ENCODE measurements around the gene RAB1A.

The RAB1A gene

DNA sequence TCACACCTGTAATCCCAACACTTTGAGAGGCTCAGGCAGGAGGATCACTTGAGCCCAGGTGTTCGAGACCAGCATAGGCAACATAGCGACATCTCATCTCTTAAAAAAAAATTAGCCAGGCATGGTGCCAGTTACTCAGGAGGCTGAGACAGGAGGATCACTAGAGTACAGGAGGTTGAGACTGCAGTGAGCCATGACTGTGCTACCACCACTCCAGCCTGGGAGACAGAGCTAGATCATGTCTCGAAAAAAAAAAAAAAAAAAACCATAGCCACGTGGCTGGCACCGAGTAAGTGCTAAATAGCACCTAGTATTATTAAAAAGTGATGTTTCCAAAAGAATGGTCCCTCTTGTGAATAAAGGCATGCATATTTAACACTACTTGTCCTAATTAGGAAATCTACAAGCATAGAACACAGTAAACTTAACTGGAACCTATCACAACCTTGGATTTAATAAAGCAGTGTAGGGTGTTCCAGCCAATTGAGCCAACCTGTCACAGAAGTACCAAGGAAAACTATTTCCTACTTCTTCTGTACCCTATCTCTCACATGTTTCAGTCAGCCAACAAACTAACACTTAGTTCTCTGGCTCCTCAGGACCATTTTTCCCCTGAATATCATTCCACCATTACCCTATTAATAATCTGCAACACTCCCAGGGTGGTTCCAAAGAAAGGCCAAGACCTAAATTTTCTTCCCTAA is 8.8 kb downstream of the RAB1A start:
- no peaks in the 10 kb centered on the region for H3K36me3 Mint-ChIP-seq
- no peak overlapping the region for H3K27ac Mint-ChIP-seq
- H3K4me1 Mint-ChIP-seq: peaks cover 85% of the 10 kb centered on the region
- no peak overlapping the region for H3K4me3 Mint-ChIP-seq
- no peaks in the 10 kb centered on the region for H3K9me3 Mint-ChIP-seq
- no peaks in the 10 kb centered on the region for H3K27me3 Mint-ChIP-seq

GRCh38 chr2:65116645-65117044 is 13.3 kb downstream of the RAB1A start:
- peaks cover 5% of the 10 kb centered on the region for H3K36me3 Mint-ChIP-seq
- H3K4me3 Mint-ChIP-seq: peak overlapping the region; percentile 15
- H3K27me3 Mint-ChIP-seq: no peaks in the 10 kb centered on the region
- H3K9me3 Mint-ChIP-seq: no peaks in the 10 kb centered on the region
- peaks cover 77% of the 10 kb centered on the region for H3K4me1 Mint-ChIP-seq
- peak overlapping the region; percentile 35 for H3K27ac Mint-ChIP-seq

- no peaks in the 10 kb centered on the region for H3K9me3 Mint-ChIP-seq
- H3K27ac Mint-ChIP-seq: peak overlapping the region; percentile 68
- peaks cover 78% of the 10 kb centered on the region for H3K4me1 Mint-ChIP-seq
- peaks cover 5% of the 10 kb centered on the region for H3K36me3 Mint-ChIP-seq
- no peaks in the 10 kb centered on the region for H3K27me3 Mint-ChIP-seq
- H3K4me3 Mint-ChIP-seq: peak overlapping the region; percentile 52
These were observed 15.0 kb downstream of the RAB1A start for GRCh38 chr2:65114921-65115320.

DNA sequence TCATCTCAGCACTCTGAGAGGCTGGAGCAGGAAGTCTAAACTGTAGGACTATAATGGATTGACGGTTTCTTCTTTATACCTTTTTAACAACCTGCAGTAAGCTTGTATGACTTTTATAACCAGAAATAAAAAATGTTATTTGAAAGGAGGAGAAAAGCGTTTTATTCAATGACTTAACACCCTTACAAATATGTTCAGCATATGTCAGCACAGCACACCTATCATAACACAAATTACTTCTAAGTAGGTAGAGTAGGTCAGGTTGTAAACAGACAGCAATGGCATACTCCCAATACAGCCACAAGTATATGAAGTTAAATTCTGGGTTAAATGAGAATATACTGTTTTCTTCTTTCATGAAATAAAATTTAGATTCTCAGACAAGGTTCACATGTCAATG is 16.1 kb downstream of the RAB1A start:
- H3K27ac Mint-ChIP-seq: peak overlapping the region; percentile 35
- peaks cover 73% of the 10 kb centered on the region for H3K4me1 Mint-ChIP-seq
- H3K9me3 Mint-ChIP-seq: no peaks in the 10 kb centered on the region
- no peaks in the 10 kb centered on the region for H3K27me3 Mint-ChIP-seq
- peak overlapping the region; percentile 23 for H3K4me3 Mint-ChIP-seq
- H3K36me3 Mint-ChIP-seq: peaks cover 5% of the 10 kb centered on the region

DNA sequence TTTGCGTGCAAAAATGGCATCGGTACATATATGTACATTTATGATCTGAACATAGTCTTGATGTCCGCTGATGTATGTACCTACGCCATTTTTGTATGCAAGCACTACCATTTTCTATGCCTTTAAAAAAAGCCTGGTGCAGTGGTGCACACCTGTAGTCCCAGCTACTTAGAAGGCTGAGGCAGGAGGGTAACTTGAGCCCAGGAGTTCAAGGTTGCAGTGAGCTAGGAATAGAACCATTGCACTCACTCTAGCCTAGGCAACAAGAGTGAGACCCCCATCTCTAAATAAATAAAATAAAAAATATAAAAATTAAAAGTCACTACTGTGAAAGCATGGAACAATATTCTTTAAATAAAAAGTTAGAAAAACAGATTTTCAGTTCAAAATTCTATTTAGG is 16.7 kb downstream of the RAB1A start:
- H3K9me3 Mint-ChIP-seq: no peaks in the 10 kb centered on the region
- no peak overlapping the region for H3K27ac Mint-ChIP-seq
- no peaks in the 10 kb centered on the region for H3K27me3 Mint-ChIP-seq
- H3K36me3 Mint-ChIP-seq: peaks cover 5% of the 10 kb centered on the region
- H3K4me1 Mint-ChIP-seq: peaks cover 71% of the 10 kb centered on the region
- no peak overlapping the region for H3K4me3 Mint-ChIP-seq

- H3K4me1 Mint-ChIP-seq: peaks cover 68% of the 10 kb centered on the region
- no peak overlapping the region for H3K4me3 Mint-ChIP-seq
- no peaks in the 10 kb centered on the region for H3K9me3 Mint-ChIP-seq
- H3K27ac Mint-ChIP-seq: peak overlapping the region; percentile 17
- no peaks in the 10 kb centered on the region for H3K27me3 Mint-ChIP-seq
- H3K36me3 Mint-ChIP-seq: peaks cover 5% of the 10 kb centered on the region
These were observed 17.3 kb downstream of the RAB1A start for GRCh38 chr2:65112633-65113032.

GRCh38 chr2:65108780-65109179 is 21.1 kb downstream of the RAB1A start:
- Mint-ChIP-seq H3K4me3 (no peak overlapping the region), H3K9me3 (no peaks in the 10 kb centered on the region), H3K27me3 (no peaks in the 10 kb centered on the region), H3K4me1 (peaks cover 68% of the 10 kb centered on the region), H3K27ac (no peak overlapping the region), H3K36me3 (peaks cover 2% of the 10 kb centered on the region)

DNA sequence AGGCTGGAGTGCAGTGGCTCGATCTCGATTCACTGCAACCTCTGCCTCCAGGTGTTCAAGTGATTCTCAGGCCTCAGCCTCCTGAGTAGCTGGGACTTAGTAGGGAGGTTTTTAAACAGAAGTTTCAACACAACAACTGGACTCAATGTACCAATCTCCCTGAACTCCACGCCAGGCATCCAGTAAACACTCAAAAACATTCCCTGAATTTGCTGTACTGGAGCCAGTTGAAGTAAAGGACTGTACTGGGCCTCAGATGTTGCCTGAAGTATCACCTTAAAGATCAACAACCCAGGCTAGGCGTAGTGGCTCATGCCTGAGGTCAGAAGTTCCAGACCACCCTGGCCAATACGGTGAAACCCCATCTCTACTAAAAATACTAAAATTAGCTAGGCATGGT is 22.4 kb downstream of the RAB1A start:
- peak overlapping the region; percentile 52 for H3K27ac Mint-ChIP-seq
- no peaks in the 10 kb centered on the region for H3K27me3 Mint-ChIP-seq
- peaks cover under 1% of the 10 kb centered on the region for H3K36me3 Mint-ChIP-seq
- no peaks in the 10 kb centered on the region for H3K9me3 Mint-ChIP-seq
- H3K4me3 Mint-ChIP-seq: no peak overlapping the region
- H3K4me1 Mint-ChIP-seq: peaks cover 57% of the 10 kb centered on the region

DNA sequence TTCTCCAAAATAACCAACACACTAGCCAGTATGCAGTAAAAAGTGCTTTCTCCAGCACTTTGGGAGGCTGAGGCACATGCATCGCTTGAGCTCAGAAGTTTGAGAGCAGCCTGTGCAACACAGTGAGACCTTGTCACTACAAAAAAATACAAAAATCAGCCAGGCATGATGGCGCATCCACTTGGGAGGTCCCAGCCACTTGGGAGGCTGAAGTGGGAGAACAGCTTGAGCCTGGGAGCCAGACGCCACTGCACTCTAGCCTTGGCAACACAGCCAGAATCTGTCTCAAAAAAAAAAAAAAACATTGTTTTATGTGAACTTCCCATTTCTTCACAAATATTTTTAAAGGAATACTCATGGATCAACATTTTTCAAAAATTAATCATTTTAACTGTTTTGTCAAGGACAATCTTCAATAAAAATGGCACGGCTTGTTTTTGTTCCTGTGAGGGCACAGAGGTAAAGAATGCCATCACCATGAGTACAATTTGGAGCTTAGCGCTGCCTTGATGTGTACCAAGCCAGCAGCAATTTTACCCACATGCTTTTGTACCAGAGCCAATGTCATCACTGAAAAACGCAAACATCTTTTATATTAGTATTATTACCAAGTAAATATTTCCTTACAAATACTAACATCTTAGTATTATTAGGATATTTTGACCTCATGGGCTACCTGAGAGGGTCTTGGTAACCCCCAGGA is 26.7 kb downstream of the RAB1A start:
- Mint-ChIP-seq H3K4me1 (peaks cover 45% of the 10 kb centered on the region), H3K27me3 (no peaks in the 10 kb centered on the region), H3K9me3 (no peaks in the 10 kb centered on the region), H3K4me3 (no peak overlapping the region), H3K36me3 (peaks cover 2% of the 10 kb centered on the region), H3K27ac (no peak overlapping the region)

GRCh38 chr2:65101071-65101470 is 28.8 kb downstream of the RAB1A start:
- Mint-ChIP-seq H3K36me3 (peaks cover 9% of the 10 kb centered on the region), H3K4me3 (no peak overlapping the region), H3K27ac (no peak overlapping the region), H3K4me1 (peaks cover 41% of the 10 kb centered on the region), H3K9me3 (no peaks in the 10 kb centered on the region), H3K27me3 (no peaks in the 10 kb centered on the region)

- Mint-ChIP-seq H3K27me3 (no peaks in the 10 kb centered on the region), H3K4me3 (no peak overlapping the region), H3K27ac (peak overlapping the region; percentile 60), H3K9me3 (no peaks in the 10 kb centered on the region), H3K36me3 (peaks cover 13% of the 10 kb centered on the region), H3K4me1 (peaks cover 27% of the 10 kb centered on the region)
These were observed 31.2 kb downstream of the RAB1A start for GRCh38 chr2:65098741-65099140.

- Mint-ChIP-seq H3K4me1 (peaks cover 33% of the 10 kb centered on the region), H3K27me3 (no peaks in the 10 kb centered on the region), H3K27ac (peak overlapping the region; percentile 74), H3K4me3 (no peak overlapping the region), H3K9me3 (no peaks in the 10 kb centered on the region), H3K36me3 (peaks cover 18% of the 10 kb centered on the region)
These were observed 32.1 kb downstream of the RAB1A start for GRCh38 chr2:65097844-65098243.

GRCh38 chr2:65096948-65097347 is 33.0 kb downstream of the RAB1A start:
- Mint-ChIP-seq H3K4me3 (no peak overlapping the region), H3K27me3 (no peaks in the 10 kb centered on the region), H3K9me3 (no peaks in the 10 kb centered on the region), H3K27ac (peak overlapping the region; percentile 14), H3K36me3 (peaks cover 21% of the 10 kb centered on the region), H3K4me1 (peaks cover 37% of the 10 kb centered on the region)

DNA sequence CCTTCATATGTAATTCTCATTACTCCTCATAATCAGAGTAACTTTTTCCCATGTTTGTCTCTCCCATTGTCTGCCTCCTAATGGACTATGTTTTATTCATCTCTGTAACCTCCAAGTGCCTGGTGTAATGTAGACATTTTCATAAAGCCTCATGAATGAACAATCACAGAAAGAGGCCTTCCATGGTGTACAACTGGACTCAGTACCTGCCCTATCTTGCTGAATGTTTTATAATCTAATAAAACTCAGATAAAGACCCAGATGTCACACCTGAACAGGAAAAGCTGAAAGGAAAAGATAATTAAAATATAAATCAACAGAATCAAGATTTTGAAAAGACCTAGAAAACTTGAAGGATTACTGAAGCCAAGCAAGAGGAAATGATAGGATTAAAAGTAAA is 36.7 kb downstream of the RAB1A start:
- H3K27ac Mint-ChIP-seq: peak overlapping the region; percentile 76
- H3K4me1 Mint-ChIP-seq: peaks cover 35% of the 10 kb centered on the region
- H3K36me3 Mint-ChIP-seq: peaks cover 24% of the 10 kb centered on the region
- H3K4me3 Mint-ChIP-seq: no peak overlapping the region
- no peaks in the 10 kb centered on the region for H3K27me3 Mint-ChIP-seq
- H3K9me3 Mint-ChIP-seq: no peaks in the 10 kb centered on the region

- Mint-ChIP-seq H3K36me3 (peaks cover 25% of the 10 kb centered on the region), H3K27ac (peak overlapping the region; percentile 76), H3K27me3 (no peaks in the 10 kb centered on the region), H3K4me1 (peaks cover 34% of the 10 kb centered on the region), H3K9me3 (no peaks in the 10 kb centered on the region), H3K4me3 (no peak overlapping the region)
These were observed 37.1 kb downstream of the RAB1A start for GRCh38 chr2:65092791-65093190.

DNA sequence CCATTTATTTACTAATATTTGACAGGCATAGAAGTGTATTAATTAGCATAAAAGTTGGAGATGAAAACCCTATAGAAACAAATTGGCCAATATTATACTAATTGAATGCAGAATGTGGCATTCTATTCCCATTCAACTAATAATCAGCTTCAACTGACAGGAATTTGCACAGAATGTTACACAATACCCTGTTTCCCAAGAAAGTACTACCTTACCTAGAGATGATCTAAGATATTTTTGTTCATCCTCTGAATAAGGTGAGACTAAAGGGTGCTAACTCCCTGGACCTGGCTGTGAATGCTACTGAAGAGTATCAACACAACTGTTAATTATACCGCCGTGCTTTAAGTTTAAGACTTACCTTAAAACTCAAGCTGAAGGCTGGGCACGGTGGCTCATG is 44.8 kb downstream of the RAB1A start:
- H3K4me3 Mint-ChIP-seq: no peak overlapping the region
- H3K9me3 Mint-ChIP-seq: no peaks in the 10 kb centered on the region
- H3K27me3 Mint-ChIP-seq: no peaks in the 10 kb centered on the region
- peaks cover 8% of the 10 kb centered on the region for H3K36me3 Mint-ChIP-seq
- peaks cover 42% of the 10 kb centered on the region for H3K4me1 Mint-ChIP-seq
- H3K27ac Mint-ChIP-seq: no peak overlapping the region

All from activated naive CD4-positive, alpha-beta T cell treated with anti-CD3 and anti-CD28 coated beads, Interleukin-2, amount 50 U/mL, for 24 hours (primary cell).